Neural crest cell (in vitro differentiated cells): ENCODE results near the gene NCKAP5L. TPM values are rescaled to one million over a fixed set of nuclear protein-coding genes. Genes with fewer than 3 reads are reported as not detected.
"Not testable (repeated sequence)": the region's sequence is repeated elsewhere in the genome, so short reads cannot be mapped to it uniquely, and the experiment has no call there.

Experiments used
- DNase-seq: peaks from one replicate; pipeline ENCODE4 v3.0.0; 2021; ENCODE audit warnings: low read depth, mixed read lengths, low spot score
- H3K27ac Mint-ChIP-seq: one replicate; pipeline ENCODE4 v1.8.0; 2021; ENCODE audit warnings: mild to moderate bottlenecking, mixed read lengths; ENCODE audit not compliant: unreplicated experiment
- H3K27me3 Mint-ChIP-seq: 2 replicates; pipeline ENCODE4 v1.8.0; 2021; ENCODE audit warnings: low read depth, mild to moderate bottlenecking, mixed read lengths
- H3K36me3 Mint-ChIP-seq: 2 replicates; pipeline ENCODE4 v1.8.0; 2021; ENCODE audit warnings: low read depth, mild to moderate bottlenecking, mixed read lengths
- H3K4me1 Mint-ChIP-seq: 2 replicates; pipeline ENCODE4 v1.8.0; 2021; ENCODE audit warnings: mixed read lengths
- H3K4me3 Mint-ChIP-seq: one replicate; pipeline ENCODE4 v1.8.0; 2021; ENCODE audit warnings: mild to moderate bottlenecking, mixed read lengths
- H3K9me3 Mint-ChIP-seq: 2 replicates; pipeline ENCODE4 v1.8.0; 2021; ENCODE audit warnings: mixed read lengths
- CTCF ChIP-seq: fragments of 200-600 bp; sonication (generic); conservative IDR thresholded peaks from 2 replicates; pipeline ENCODE4 v1.5.0; 2021; ENCODE audit warnings: antibody characterized with exemption, mild to moderate bottlenecking
- total RNA-seq: library from RNA; stranded (reverse); gene quantifications from 2 replicates; pipeline ENCODE4 v1.2.1, GENCODE V29; 2021

The NCKAP5L gene
- total RNA-seq, 1 donor from 2014 or later = 45.0 TPM

GRCh38 chr12:49874142-49874897, 46.1 kb upstream of the NCKAP5L start:
- no peak overlapping the region for H3K4me3 Mint-ChIP-seq
- H3K27me3 Mint-ChIP-seq = no peaks in the 10 kb centered on the region
- no peak for TF ChIP-seq CTCF
- H3K4me1 Mint-ChIP-seq = peaks cover 4% of the 10 kb centered on the region
- no peak for DNase-seq
- no peak overlapping the region for H3K27ac Mint-ChIP-seq
- peaks cover 17% of the 10 kb centered on the region for H3K9me3 Mint-ChIP-seq
- no peaks in the 10 kb centered on the region for H3K36me3 Mint-ChIP-seq

GRCh38 chr12:49873361-49873934, 45.2 kb upstream of the NCKAP5L start:
- no peak overlapping the region for H3K27ac Mint-ChIP-seq
- no peak for TF ChIP-seq CTCF
- no peak for DNase-seq
- no peaks in the 10 kb centered on the region for H3K36me3 Mint-ChIP-seq
- no peak overlapping the region for H3K4me3 Mint-ChIP-seq
- peaks cover 4% of the 10 kb centered on the region for H3K4me1 Mint-ChIP-seq
- no peaks in the 10 kb centered on the region for H3K27me3 Mint-ChIP-seq
- H3K9me3 Mint-ChIP-seq = peaks cover 8% of the 10 kb centered on the region

GRCh38 chr12:49872781-49873181, 44.6 kb upstream of the NCKAP5L start:
- Mint-ChIP-seq H3K36me3 (no peaks in the 10 kb centered on the region), H3K9me3 (peaks cover 2% of the 10 kb centered on the region), H3K27me3 (no peaks in the 10 kb centered on the region), H3K27ac (no peak overlapping the region), H3K4me3 (no peak overlapping the region), H3K4me1 (peaks cover 4% of the 10 kb centered on the region)
- no peak for TF ChIP-seq CTCF
- no peak for DNase-seq

- Mint-ChIP-seq H3K36me3 (no peaks in the 10 kb centered on the region), H3K27me3 (no peaks in the 10 kb centered on the region), H3K4me3 (no peak overlapping the region), H3K27ac (no peak overlapping the region), H3K4me1 (peaks cover 4% of the 10 kb centered on the region), H3K9me3 (no peaks in the 10 kb centered on the region)
- no peak for DNase-seq
- no peak for TF ChIP-seq CTCF
These were observed 44.2 kb upstream of the NCKAP5L start for GRCh38 chr12:49872381-49872780.

GRCh38 chr12:49871811-49872251, 43.6 kb upstream of the NCKAP5L start:
- H3K4me1 Mint-ChIP-seq, H3K27ac Mint-ChIP-seq, H3K4me3 Mint-ChIP-seq, H3K9me3 Mint-ChIP-seq, DNase-seq, H3K36me3 Mint-ChIP-seq, H3K27me3 Mint-ChIP-seq: not testable (repeated sequence)

- Mint-ChIP-seq H3K9me3 (no peaks in the 10 kb centered on the region), H3K27ac (no peak overlapping the region), H3K4me3 (no peak overlapping the region), H3K27me3 (no peaks in the 10 kb centered on the region), H3K4me1 (peaks cover 4% of the 10 kb centered on the region), H3K36me3 (no peaks in the 10 kb centered on the region)
- no peak for DNase-seq
- no peak for TF ChIP-seq CTCF
These were observed 43.0 kb upstream of the NCKAP5L start for GRCh38 chr12:49871263-49871561.
